GM12873 (cell line): Measurements from ENCODE around the gene PLCB1.

Experiments
- TF ChIP-seq, protein P1 (sequence below): IDR thresholded peaks from 2 replicates; pipeline ENCODE4 v1.5.1; 2012; ENCODE audit warnings: low read depth, mild to moderate bottlenecking, moderate library complexity, low read length, control low read depth; ENCODE audit not compliant: insufficient read depth; ENCODE audit errors: missing control alignments

PLCB1 gene

DNA sequence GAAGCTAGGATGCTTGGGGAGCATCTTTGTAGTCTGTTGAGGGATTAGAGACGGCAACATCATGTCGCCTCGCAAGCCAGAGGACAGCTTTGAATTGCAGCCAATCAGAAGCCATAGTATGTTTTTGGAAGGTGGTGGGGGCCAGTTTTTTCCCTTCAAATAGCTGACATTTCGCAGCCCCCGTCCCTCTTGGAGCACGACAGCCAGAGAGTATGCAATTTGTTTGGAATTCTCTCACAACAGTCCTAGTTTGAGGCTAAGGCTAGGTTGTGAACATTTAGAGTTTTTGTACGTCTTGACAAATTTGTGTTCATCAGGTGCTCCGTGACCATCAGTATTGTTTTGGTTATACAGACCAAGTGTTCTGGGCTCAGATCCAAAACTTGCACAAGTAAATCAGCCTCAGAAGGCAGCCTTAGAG lies 83.3 kb downstream of the PLCB1 start:
- TF ChIP-seq, protein P1, sequence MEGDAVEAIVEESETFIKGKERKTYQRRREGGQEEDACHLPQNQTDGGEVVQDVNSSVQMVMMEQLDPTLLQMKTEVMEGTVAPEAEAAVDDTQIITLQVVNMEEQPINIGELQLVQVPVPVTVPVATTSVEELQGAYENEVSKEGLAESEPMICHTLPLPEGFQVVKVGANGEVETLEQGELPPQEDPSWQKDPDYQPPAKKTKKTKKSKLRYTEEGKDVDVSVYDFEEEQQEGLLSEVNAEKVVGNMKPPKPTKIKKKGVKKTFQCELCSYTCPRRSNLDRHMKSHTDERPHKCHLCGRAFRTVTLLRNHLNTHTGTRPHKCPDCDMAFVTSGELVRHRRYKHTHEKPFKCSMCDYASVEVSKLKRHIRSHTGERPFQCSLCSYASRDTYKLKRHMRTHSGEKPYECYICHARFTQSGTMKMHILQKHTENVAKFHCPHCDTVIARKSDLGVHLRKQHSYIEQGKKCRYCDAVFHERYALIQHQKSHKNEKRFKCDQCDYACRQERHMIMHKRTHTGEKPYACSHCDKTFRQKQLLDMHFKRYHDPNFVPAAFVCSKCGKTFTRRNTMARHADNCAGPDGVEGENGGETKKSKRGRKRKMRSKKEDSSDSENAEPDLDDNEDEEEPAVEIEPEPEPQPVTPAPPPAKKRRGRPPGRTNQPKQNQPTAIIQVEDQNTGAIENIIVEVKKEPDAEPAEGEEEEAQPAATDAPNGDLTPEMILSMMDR: no peak

DNA sequence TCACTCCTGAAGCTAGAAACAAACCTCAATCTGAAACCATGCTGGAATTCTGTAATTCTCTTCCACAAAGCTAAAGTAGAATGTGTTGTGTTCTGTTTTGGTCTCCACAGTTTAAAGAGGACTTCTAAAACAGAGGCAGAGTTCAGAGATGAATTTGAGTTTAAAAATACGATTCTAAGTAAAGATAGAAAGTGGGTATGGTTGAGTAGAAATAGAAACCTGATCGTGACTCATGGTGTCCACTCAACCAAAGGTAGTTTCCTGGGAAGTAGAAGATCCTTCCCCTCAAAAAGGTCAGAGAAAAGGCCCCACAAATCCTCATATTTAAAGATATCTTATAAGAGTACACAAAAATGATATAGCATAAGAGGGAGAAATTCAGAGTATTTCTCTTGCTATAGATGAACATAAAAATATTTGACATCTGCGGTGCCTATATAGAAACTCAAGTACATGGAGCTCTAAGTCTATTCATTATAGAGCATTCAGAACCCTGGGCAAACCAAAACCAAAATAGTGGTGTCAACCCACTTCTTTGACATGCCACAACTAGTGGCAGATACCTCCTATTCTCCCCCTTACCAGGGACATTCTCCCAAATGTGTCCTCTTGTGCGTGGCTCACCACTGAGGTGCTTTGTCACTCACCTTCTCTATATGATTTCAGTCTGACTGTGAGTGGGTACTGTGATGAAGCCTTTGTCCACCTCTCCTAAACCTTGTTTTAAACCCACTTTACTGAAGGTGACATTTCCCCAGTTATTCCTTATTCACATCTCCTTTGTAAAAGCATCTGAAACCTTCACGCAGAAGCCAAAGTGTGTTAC lies 84.5 kb downstream of the PLCB1 start:
- TF ChIP-seq, protein P1: no peak

DNA sequence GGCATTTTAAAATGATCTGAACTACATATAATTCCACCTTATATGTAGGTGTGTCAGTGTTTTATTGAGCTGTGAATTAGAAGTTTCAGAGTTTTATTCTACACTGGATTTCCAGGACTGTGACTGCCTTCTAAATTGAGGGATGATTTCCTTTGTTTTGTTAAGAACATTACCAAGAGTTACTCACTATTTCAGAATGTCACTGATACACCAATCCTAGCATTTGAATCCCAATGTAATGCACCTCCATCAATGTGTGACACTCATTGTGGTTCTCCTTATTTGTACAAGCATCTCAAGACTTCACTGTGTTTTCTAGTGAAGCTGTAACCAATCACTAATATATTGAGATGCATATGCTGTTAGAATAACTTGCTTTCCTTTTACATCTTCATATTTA lies 86.8 kb downstream of the PLCB1 start:
- TF ChIP-seq, protein P1: no peak

DNA sequence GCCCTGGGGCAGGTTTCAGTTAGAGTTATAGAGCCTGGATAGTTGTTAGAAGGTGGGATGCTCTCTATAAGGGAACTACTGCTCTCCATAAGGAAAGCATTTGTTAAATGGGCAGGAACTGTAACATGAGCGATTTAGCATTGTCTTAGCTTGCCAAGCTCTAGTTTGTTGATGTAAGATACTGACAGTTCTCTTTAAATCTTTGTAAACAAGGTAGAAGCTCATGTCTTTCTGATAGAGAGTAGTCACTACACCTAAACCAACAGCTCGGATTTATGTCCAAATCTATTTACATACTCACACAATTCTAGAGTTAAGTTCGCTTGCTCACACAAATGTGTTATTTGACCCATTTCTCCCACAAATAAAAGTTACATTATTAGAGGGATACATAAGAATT lies 87.3 kb downstream of the PLCB1 start:
- TF ChIP-seq, protein P1: no peak

DNA sequence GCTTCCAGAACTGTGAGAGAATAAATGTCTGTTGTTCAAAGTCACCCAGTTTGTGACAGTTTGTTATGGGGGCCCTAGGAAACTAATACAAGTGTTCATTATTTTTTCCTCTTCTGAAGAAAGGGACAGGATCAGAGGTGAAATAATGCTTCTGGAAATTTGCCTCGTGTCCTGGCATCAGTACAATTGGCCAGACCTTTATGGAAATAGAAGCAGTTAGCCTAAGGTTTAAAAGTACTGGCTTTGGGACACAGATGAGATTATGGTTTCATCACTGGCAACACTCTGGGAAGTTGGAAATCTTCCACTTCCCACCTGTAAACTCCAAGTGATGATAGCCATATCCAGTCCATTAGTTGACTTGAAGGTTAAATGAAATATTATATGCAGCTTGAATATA lies 88.7 kb downstream of the PLCB1 start:
- TF ChIP-seq, protein P1: no peak

DNA sequence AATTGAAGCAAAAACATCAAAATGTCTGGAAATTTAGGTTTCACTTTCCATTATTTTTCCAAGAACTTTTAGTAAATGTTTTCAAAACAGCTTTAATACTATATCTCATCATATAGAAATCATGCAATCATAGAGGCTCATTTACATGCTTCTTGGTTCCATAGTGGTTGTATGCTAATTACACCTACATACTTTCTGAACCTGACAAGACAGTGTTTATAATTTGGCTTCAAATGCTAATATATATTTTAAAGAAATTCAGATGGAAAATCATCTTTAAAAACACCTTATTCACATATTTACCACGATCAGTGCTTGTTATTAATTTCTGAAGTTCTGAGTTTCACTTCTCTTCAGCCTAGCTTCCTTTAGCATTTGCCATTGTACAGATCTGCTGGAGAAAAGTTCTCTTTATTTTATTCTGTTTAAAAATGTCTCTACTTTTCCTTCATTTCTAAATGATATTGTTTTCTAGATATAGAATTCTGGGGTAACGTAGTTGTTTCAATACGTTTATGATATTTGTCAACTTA lies 89.9 kb downstream of the PLCB1 start:
- TF ChIP-seq, protein P1: no peak

DNA sequence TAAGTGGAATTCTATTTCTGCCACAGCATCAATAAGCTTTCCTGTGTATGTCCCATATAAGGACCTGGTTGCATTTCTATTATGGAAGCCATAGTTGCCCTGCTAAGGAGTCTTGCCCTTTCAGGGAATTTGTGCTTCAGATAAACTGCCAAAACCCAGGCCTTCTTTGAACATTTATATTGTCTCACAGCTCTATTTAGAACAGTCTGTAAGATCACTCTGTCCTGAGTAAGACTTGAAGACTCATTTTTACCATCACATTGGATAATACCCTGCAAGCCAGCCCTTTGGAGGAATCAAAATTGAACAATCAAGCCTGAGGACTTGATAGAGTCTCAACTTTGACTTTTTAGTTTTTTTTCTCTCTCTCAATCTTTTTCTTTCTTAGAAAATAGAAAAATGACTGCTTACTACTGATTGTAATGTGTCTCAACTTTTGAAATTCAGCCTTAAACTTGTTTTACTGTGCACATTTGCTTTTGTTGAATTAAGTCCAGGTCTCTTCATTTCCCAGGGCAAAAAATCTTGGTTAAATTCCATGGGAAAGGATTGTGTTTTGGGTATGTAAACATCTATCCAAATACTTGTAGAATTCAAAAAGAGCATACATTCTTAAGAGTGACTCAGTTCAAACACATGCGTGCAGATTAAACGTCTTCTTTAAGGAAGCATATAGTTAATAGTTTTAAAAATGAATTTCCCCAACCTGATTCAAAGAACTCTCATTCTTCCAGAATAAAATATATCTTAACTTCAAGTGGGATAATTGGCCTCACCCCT lies 91.2 kb downstream of the PLCB1 start:
- TF ChIP-seq, protein P1: no peak
